Activated B cell treated with CpG ODN at 0.5 μM for 24 hours (primary cell): Measurements from ENCODE around the gene PWWP2A. TPM values are rescaled to one million over a fixed set of nuclear protein-coding genes. Genes with fewer than 3 reads are reported as not detected.

Source experiments
- ATAC-seq: fragments of 200-7000 bp; cut with Tn5 transposase; one replicate; pipeline ENCODE4 v1.10.0; 2021; ENCODE audit warnings: low read depth, mild to moderate bottlenecking, moderate library complexity
- CTCF ChIA-PET: fragments of 350-600 bp; sonication (Branson Sonifier 250); formaldehyde crosslinking; loops from one replicate; lab custom pipeline; 2021; ENCODE audit warnings: antibody characterized with exemption; lab: Charles Lee
- POLR2A ChIA-PET: fragments of 350-600 bp; sonication (Branson Sonifier 250); formaldehyde crosslinking; loops from one replicate; lab custom pipeline; 2021; ENCODE audit warnings: antibody characterized with exemption; lab: Charles Lee
- DNase-seq: peaks from one replicate; pipeline ENCODE4 v3.0.0; 2022
- H3K27ac Mint-ChIP-seq: one replicate; pipeline ENCODE4 v1.8.0; 2020; ENCODE audit warnings: mixed read lengths
- H3K27me3 Mint-ChIP-seq: one replicate; pipeline ENCODE4 v1.8.0; 2021; ENCODE audit warnings: mixed read lengths
- H3K36me3 Mint-ChIP-seq: one replicate; pipeline ENCODE4 v1.8.0; 2021; ENCODE audit warnings: low read depth, mixed read lengths
- H3K4me1 Mint-ChIP-seq: one replicate; pipeline ENCODE4 v1.8.0; 2021; ENCODE audit warnings: mixed read lengths
- H3K4me3 Mint-ChIP-seq: one replicate; pipeline ENCODE4 v1.8.0; 2020; ENCODE audit warnings: mild to moderate bottlenecking, mixed read lengths
- H3K9me3 Mint-ChIP-seq: one replicate; pipeline ENCODE4 v1.8.0; 2020; ENCODE audit warnings: mixed read lengths
- intact Hi-C: fragments of 100-400 bp; cut with micrococcal nuclease; formaldehyde crosslinking; loops from one replicate; pipeline ENCODE4 v1.15.1; 2024
- total RNA-seq: library from RNA; stranded (reverse); gene quantifications from 2 replicates; pipeline ENCODE4 v1.2.3, GENCODE V29; 2022
- TF ChIP-seq, protein P1 (sequence below): fragments of 200-600 bp; IDR thresholded peaks from one replicate; pipeline ENCODE4 v1.8.0; 2022; ENCODE audit warnings: antibody characterized with exemption, mild to moderate bottlenecking

Gene PWWP2A
- total RNA-seq, 1 donor from 2014 or later, result 33.0 TPM

DNA sequence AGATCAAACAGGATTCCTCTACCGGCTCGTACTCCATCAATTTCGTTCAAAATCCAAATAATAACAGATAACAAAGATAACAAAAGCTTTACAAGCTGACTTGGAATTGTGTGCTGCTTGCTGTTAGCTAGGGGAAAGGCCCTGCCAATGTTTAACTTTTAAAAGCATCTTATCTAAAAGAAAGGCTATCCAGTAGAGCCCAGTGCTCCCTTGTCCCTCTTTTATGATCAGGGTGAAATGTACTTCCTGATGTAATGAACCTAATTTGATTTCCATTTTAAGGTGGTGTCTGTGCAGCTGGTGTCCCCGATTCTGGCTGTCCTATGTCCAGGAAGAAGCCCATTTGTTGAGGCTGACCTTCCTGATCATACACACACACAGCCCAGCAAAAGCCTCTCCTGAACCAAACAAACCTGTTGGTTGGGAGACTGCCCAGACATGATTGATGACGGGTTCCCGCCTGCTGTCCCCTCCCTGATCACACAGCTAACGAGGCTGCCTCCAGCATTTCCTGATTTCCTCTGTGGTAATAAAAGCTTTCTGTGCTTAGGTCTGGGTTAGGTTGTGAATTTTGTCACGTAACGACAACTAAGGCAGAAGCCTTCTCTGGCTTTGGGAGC is 54.1 kb downstream of the PWWP2A start:
- Mint-ChIP-seq H3K9me3 (no peaks in the 10 kb centered on the region), H3K4me3 (no peak overlapping the region), H3K27me3 (no peaks in the 10 kb centered on the region), H3K4me1 (no peaks in the 10 kb centered on the region), H3K36me3 (peaks cover 54% of the 10 kb centered on the region), H3K27ac (no peak overlapping the region)
- DNase-seq (no peak), ATAC-seq (no peak)
- ChIA-PET CTCF (no interaction called here), POLR2A (no interaction called here)
- TF ChIP-seq, protein P1, sequence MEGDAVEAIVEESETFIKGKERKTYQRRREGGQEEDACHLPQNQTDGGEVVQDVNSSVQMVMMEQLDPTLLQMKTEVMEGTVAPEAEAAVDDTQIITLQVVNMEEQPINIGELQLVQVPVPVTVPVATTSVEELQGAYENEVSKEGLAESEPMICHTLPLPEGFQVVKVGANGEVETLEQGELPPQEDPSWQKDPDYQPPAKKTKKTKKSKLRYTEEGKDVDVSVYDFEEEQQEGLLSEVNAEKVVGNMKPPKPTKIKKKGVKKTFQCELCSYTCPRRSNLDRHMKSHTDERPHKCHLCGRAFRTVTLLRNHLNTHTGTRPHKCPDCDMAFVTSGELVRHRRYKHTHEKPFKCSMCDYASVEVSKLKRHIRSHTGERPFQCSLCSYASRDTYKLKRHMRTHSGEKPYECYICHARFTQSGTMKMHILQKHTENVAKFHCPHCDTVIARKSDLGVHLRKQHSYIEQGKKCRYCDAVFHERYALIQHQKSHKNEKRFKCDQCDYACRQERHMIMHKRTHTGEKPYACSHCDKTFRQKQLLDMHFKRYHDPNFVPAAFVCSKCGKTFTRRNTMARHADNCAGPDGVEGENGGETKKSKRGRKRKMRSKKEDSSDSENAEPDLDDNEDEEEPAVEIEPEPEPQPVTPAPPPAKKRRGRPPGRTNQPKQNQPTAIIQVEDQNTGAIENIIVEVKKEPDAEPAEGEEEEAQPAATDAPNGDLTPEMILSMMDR, result no peak
- intact Hi-C loops, result no loop called here

DNA sequence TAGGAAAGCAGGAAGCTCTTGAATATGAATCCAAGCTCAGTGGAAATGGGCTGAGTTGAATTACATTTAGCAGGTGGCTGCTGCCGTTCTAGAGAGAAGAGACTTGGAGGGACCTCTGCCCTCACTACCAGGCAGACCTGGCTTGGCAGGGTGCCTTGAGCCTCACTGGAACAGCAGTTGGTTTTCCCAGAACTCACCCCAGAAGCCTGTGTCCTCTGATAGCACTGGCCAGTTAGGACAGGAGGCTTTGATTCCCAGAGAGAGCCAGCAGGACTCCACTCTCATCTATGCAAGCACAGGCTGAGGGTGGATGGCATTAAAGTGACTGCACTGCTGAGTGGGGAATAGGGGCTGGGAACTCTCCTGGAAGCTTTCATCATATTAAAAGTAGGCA is 54.8 kb downstream of the PWWP2A start:
- no peak overlapping the region for H3K4me3 Mint-ChIP-seq
- H3K36me3 Mint-ChIP-seq, result peaks cover 58% of the 10 kb centered on the region
- H3K4me1 Mint-ChIP-seq, result no peaks in the 10 kb centered on the region
- ATAC-seq (no peak), DNase-seq (no peak)
- intact Hi-C loops, result no loop called here
- CTCF ChIA-PET, result no interaction called here
- H3K27me3 Mint-ChIP-seq, result no peaks in the 10 kb centered on the region
- no peak overlapping the region for H3K27ac Mint-ChIP-seq
- H3K9me3 Mint-ChIP-seq, result no peaks in the 10 kb centered on the region
- TF ChIP-seq, protein P1, result no peak
- POLR2A ChIA-PET, result no interaction called here

DNA sequence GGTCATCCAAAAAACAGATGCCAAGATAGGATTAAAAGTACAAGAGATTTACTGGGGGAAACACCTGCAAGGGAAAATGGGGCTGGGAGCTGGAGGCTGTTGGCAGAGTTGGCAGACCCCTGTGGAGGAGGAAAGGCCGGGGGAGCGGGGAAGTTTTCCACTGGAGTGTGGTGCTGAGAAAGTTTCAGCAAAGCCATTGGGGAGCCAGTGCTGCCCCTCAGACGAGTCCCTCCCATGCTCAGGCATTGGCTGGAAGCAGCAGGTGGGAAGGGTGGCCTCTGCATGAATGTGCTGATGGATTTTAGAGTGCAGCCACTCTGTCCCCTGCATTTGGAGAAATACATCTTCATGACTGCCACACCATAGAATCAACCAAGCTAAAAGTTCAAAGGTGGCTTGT is 57.5 kb downstream of the PWWP2A start:
- Mint-ChIP-seq H3K4me3 (no peak overlapping the region), H3K9me3 (no peaks in the 10 kb centered on the region), H3K27ac (no peak overlapping the region), H3K4me1 (no peaks in the 10 kb centered on the region), H3K36me3 (peaks cover 72% of the 10 kb centered on the region), H3K27me3 (no peaks in the 10 kb centered on the region)
- POLR2A ChIA-PET, result no interaction called here
- TF ChIP-seq, protein P1, result no peak
- ATAC-seq (no peak), DNase-seq (no peak)
- intact Hi-C loops, result no loop called here
- CTCF ChIA-PET, result no interaction called here

DNA sequence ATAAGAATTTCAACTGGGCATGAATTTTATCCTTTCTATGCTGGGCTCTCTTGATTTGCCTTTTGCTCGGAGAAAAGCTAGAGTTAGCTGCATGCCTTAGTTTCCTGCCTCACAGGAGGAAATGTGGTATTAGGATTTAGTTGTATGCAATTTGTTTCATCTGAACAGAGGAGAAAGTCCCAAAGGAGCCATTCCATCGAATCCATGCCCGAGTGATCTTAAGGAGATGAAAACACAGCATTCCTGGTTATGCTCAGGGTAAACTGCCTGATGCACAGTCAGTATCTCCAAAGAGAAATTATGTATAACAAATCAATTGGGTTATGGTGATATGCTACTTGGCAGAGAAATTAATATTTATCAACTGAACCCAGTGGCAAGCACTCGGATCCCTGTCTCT is 59.2 kb downstream of the PWWP2A start:
- POLR2A ChIA-PET, result no interaction called here
- intact Hi-C loops, result no loop called here

DNA sequence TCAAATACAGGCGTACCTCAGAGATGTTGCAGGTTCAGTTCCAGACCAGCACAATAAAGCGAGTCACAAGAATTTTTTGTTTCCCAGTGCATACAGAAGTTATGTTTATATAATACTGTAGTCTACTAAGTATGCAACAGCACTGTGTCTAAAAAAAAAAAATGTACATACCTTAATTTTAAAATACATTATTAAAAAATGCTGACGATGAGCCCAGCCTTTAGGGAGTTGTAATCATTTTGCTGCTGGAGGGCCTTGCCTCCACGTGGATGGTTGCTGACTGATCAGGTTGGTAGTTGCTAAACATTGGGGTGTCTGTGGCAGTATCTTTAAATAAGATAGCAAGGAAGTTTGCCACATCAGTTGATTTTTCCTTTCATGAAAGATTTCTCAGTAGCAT is 62.0 kb downstream of the PWWP2A start:
- TF ChIP-seq, protein P1, result no peak
- Mint-ChIP-seq H3K4me1 (peaks cover 5% of the 10 kb centered on the region), H3K36me3 (peaks cover 90% of the 10 kb centered on the region), H3K27ac (no peak overlapping the region), H3K27me3 (no peaks in the 10 kb centered on the region), H3K4me3 (no peak overlapping the region), H3K9me3 (no peaks in the 10 kb centered on the region)
- intact Hi-C loops, result no loop called here
- ChIA-PET POLR2A (no interaction called here), CTCF (interaction anchor here (0.6 kb wide), 1 partner anchor 382 kb away, joined by 3 read pairs; no protein-coding TSS in a partner anchor)
- DNase-seq, result no peak
- no peak for ATAC-seq

More for the DNA sequence above, 59.2 kb downstream of the PWWP2A start:
- Mint-ChIP-seq H3K27ac (no peak overlapping the region), H3K9me3 (no peaks in the 10 kb centered on the region), H3K4me1 (no peaks in the 10 kb centered on the region), H3K4me3 (no peak overlapping the region), H3K27me3 (no peaks in the 10 kb centered on the region), H3K36me3 (peaks cover 79% of the 10 kb centered on the region)
- TF ChIP-seq, protein P1, result no peak
- ATAC-seq (no peak), DNase-seq (no peak)
- CTCF ChIA-PET, result no interaction called here
